ENCODE results near the gene KIAA1671.

Gene KIAA1671

DNA sequence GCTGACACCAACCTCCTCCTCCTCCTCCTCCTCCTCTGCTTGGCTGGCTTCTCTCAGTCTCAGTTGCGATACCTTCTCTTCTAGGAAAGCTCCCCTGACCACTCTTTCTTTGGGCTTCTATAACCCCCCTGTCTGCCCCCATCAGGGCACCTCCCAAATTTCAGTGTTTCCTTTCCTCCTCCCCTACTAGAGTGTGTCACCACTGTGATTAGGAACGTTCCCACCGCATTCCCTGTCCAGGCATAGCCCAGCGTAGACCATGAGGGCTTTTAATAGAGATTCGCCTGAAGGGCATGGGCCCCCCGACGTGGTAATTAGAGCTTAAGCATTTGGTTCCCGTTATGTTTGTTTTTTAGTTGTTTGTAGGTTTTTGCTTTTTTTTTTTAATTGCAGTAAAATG, 65.5 kb downstream of the KIAA1671 start:
- no peak for DNase-seq

DNA sequence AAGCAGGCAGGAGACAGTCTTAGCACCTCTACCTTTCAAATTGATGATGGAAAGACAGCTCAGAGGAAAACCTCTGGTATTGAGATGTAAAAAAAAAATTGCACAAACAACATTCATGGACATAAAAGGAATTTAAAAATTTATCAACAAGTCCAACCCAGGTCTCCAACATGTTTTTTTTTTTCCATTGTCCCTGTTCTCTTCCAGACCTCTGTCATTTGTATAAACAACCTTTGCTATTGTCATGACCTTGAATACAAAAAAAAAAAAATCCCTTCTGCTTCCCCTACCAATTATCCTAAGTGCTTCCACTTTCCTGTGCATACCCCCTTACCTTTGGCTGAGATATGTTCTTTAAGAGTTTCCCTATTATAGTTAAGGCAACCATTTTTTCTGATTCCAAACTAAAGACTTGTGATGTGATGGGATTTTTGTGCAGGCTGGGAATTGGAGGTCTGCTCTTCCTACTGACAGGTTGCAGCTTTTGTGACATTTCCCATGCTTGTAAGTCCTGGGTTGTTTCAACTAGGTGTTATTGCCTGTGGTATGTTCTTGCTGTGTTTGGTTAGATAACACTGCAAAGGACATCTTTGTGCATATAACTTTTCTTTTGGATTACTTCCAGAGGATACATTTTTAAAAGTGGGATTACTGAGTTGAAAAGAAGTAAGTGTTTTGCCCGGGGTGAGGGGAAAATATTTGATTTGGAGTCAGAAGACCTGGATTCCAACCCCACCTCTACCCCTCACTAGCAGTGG, 67.1 kb downstream of the KIAA1671 start:
- DNase-seq, result no peak

DNA sequence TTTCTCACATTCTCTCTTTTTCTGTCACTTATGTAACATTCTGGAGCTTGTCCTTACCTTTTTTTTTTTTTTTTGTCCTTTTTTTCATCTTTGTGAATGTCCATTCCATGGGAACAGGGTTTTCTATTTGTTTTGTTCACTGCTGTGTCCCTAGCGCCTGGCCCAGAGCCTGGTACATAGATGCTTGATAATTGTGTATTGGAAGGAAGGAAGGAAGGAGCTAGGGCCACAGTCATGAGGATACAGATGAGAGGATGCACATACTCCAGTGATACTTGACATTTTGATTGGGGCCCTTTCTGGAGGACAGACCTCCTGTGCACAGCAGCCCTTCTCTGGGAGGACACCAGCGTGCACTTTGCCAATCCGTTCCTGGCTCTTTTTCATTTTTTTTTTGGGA, 68.9 kb downstream of the KIAA1671 start:
- no peak for DNase-seq

DNA sequence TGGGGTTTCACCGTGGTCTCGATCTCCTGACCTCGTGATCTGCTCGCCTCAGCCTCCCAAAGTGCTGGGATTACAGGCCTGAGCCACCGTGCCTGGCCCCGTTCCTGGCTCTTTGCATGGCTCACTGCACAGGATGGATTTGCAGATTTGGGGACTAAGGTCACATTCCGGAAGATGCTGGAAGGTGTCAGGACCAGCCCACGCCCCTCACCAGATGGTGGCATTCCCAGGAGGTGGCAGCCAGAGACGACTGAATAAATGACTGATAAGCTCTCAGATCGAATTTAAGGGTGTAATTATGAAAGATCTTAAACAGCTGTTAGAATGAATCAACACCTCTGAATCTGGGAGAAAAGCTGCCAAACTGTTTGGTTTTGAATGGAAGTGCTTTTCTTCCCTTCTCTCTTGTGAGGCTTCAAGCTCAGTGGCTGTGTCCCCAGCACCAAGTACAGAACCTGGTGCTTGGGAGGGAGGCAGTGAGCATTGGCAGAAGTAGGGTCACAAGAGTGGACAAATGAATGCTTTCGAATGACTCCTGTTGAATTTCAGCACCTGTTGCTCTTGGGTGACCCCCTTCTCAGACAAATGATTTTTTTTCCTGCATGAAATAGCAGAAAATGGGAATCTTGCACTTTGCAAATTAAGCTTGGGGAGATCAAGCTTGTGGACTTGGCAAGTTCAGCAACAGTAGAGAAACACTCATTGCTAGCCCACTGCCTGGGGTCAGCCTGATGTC, 69.6 kb downstream of the KIAA1671 start:
- DNase-seq, result no peak

DNA sequence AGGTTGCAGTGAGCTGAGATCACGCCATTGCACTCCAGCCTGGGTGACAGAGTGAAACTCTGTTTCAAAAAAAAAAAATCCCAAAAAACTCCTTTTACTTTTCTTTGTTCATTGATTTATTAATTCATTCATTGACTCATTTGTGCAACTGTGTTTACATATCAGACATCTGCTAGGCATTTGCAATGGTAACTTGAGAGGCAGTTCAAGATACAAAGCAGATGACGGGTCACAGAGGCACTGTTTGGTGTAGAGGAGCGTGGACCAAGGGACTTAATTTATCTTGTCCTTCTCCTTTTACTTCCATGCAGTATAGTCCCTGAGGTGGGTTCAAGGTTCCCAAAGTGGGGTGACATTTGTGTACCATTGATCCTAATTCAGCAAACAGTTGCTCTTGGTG, 71.4 kb downstream of the KIAA1671 start:
- DNase-seq, result no peak

DNA sequence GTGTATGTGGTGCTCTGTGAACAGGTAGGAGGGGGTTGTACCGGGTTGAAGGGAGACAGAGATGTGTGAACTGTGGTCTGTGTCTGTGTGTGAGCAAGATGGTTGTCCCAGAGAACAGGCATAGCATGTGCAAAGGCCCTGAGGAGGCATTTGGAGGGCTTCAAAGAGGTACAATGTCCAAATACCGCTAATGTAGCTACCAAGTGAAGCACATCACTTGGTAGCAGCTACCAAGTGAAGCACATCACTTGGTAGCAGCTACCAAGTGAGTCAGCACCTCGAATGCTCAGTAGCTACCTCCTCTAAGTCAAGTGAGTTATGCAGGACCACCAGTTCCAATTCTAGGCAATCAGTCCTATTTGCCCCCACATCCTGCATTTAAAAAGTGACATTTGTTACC, 72.4 kb downstream of the KIAA1671 start:
- no peak for DNase-seq

DNA sequence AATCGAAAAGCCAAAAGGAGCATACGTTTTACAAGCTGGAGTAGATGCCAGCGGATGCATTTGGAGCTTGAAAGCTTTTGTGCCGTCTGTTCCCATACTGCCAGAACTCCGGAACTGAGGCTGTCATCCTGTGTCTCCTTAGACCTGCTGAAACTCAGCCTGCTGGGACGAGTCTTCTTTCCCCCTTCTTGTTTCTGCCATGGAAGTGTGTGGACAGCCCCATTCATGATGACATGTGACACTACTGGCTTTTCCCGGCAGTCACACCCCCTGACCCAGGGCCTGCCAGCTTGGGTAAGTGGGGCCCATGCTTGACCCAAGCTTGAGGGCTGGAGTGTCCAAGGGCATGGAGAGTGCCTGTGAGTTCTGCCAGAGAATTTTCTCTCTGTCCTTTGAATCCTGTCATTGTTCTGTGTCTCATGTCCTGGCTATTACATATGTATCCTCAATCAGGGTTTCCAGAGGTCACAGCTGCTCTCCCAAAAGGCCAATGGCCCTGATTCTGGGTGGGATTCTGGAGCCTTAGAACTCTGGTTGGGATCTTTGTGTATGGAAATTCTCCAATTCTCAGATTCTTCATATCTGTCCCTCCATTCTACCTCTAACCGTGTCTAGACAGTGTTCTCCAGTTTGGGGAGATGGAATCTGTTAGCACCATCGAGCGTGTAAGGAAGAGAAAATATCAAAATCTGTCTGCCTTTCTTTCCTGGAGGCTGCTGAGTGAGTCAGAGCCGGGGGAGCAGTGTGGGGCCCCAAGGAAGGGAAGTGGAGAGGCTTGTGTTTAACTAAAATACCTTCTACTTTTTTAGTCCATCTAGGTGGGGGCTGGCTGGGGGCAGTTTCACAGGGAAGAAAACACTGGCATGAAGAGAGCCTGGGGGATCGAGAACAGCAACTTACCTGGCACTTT, 73.2 kb downstream of the KIAA1671 start:
- DNase-seq, result peak in 1 of 2 donors; percentile 8

DNA sequence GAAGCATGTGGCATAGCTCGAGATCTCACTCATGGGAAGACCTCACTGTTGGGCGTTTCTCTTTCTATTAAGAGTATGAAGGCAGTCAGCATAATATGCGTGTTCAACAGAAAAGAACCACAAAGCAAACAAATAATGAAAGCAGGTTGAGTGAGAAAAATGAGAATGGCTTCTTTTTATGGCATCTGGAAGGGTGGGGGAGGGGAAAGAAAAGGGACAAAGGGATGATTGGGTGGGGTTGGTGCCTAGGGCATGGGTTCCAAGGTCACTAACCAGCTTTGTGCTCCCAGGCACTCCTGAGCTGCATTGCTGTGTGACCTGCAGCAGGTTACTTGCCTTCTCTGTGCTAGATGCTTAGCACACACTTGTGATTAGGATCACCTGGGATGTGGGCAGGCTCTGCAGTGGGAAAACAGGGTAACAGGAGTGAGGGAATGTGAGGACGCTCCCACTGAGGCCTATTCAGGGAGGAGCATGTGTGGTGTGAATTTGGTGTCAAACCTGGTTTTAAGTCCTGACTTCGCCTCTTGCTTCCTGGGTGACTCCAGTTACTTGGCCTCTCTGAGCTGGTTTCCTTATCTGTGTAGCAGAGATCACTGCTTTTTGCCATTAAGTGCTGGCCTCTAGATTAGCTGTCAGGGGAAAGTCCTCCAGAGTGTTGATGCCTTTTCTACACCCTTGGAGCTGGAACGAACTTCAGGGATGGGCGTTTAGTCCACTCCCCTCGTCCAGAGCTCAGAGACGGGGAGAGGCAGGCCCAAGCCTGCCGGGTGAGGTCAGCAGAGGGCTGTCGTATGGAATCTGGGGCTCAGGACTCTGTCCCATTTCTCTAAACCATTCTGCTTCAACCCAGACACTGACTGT, 74.8 kb downstream of the KIAA1671 start:
- no peak for DNase-seq

DNA sequence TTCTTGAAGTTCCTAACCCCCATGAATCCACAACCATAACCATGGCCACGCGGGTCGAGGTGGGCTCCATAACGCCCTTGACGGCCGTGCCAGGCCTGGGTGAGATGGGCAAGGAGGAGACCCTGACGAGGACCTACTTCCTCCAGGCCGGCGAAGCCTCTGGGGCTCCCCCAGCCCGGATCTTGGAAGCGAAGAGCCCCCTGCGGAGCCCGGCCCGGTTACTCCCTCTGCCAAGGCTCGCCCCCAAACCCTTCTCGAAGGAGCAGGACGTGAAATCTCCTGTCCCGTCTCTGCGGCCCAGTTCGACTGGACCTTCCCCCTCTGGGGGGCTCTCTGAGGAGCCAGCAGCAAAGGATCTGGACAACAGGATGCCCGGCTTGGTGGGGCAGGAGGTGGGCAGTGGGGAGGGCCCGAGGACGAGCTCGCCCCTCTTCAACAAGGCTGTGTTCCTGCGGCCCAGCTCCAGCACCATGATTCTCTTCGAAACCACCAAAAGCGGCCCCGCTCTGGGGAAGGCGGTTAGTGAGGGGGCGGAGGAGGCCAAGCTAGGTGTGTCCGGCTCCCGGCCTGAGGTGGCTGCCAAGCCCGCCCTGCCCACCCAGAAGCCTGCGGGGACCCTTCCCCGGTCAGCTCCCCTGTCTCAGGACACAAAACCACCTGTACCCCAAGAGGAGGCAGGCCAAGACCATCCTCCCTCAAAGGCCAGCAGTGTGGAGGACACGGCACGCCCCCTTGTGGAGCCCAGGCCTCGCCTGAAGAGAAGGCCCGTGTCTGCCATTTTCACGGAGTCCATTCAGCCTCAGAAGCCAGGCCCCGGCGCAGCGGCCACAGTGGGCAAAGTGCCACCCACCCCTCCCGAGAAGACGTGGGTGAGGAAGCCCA, 75.7 kb downstream of the KIAA1671 start:
- no peak for DNase-seq

DNA sequence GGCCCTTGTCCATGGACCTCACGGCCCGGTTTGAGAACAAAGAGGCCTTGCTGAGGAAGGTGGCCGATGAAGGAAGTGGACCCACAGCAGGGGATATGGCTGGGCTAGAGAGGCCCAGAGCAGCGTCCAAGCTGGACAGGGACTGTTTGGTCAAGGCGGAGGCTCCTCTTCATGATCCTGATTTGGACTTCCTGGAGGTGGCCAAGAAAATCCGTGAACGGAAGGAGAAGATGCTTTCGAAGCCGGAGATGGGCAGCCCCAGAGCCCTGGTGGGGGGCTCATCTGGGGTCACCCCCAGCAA, 76.3 kb downstream of the KIAA1671 start:
- no peak for DNase-seq

DNA sequence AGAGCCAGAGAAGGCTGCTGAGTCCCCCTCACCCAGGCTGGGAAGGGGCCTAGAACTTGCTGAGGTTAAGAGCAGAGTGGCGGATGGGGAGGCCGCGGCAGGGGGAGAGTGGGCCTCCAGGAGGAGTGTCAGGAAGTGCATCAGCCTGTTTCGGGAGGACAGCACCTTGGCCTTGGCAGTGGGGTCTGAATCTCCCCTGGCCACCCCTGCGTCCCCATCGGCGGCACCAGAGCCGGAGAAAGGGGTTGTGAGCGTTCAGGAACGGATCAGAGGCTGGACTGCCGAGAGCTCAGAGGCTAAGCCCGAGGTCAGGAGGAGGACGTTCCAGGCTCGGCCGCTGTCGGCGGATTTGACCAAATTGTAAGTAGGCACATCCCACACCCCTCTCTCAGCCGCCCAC, 76.7 kb downstream of the KIAA1671 start:
- no peak for DNase-seq

DNA sequence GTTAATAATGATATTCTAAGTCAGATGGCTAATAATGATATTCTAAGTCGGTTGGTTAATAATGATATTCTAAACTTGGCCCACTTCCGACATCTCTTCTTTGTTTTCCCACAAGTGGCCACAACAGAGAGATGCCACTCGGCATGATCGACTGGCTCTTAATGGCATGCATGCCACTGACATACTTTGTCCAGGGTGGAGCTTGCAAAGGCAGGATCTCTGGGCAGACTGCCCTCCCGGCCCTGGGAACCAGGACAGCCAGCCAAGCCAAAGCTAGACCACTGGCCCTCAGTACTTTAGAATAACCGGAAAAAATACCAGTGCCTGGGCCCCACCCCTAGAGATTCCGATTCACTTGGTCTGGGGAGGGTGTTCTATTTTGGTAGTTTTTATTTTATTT, 78.1 kb downstream of the KIAA1671 start:
- DNase-seq, result no peak

DNA sequence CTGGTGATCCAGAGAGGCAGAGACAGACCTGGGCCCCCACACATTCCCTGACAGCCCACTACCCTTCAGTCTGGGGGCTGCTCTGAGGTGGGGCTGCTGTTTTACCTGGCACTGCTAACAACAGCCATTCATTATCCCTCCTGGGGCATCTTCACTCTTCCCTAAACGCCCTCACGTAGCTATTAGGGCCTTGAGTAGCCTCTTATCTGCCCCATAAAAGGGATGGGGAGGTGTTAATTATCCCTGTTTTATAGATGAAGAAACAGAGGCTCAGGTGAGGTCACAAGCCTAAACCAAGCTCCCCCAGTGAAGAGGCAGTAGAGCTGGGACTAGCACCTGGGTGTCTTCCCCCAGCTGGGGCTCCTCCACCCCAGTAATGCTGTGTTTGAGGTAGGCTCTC, 79.5 kb downstream of the KIAA1671 start:
- no peak for DNase-seq

DNA sequence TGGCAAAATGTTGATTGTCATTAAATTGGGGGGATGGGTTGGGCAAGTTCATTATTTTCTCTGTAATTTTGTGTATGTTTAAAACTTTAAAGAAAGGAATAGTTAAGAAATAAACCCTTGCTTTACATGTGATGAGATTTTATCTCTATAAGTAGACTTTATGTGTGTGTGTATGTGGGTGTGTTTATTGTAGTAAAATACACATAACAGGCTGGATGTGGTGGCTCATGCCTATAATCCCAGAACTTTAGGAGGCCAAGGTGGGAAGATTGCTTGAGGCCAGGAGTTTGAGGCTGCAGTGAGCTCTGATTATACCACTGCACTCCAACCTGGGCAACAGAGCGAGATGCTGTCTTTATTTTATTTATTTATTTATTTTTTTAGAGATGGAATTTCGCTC, 83.2 kb downstream of the KIAA1671 start:
- no peak for DNase-seq

DNA sequence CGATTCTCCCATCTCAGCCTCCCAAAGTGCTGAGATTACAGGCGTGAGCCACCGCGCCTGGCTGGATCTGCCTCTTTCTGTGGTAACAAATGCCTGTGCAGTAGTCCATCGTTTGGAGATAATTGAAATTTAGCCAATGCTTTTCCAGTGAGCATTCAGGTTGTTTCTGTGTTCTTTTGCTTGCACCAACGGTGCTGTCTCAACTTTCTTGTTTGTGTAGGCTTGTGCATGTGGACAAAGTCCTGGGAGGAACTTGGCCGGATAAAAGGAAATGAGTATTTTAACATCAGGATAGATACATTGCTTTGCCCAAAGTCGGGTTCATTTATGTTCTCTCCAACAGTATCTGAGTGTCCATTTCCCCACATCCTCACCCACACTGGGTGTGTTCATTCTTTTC, 85.7 kb downstream of the KIAA1671 start:
- no peak for DNase-seq

DNA sequence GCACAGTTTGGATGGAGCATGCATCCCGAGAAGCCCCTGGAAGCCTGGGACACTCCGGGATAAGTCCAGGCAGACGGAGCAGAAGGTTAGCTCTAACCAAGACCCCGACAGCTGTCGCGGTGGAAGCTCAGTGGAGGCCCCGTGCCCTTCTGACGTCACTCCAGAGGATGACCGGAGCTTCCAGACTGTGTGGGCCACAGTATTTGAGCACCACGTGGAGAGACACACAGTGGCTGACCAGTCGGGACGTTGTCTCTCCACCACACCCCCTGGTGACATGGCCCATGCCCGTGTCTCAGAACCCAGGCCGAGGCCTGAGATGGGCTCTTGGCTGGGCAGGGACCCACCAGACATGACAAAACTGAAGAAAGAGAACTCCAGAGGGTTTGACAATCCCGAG, 86.3 kb downstream of the KIAA1671 start:
- DNase-seq, result no peak

DNA sequence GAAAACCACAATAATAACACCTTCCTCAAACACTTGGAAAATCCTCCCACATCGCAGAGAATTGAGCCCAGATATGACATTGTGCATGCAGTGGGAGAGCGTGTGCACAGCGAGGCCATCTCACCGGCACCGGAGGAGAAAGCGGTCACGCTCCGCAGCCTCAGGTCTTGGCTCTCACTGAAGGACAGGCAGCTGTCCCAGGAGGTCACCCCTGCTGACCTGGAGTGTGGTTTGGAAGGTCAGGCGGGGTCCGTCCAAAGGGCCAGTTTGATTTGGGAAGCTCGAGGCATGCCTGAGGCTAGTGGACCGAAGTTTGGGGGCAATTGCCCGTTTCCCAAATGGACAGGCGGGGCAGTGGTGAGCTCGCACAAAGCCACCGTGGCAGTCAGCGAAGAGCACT, 86.7 kb downstream of the KIAA1671 start:
- DNase-seq, result no peak

DNA sequence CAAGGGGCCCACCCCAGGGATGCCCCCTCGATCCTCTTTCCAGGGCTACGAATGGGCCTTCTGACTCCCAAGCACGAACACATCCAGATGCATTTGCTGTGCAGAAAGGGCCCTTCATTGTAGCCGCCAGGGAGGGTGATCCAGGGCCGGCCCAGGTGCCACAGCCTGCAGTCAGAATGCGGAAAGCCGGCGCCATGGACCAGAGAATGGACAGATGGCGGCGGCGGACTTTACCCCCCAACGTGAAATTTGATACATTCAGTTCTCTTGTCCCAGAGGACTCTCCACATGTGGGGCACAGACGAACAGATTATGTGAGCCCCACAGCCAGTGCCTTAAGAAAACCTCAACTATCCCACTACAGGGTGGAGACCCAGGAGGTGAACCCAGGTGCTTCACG, 87.2 kb downstream of the KIAA1671 start:
- DNase-seq, result no peak

DNA sequence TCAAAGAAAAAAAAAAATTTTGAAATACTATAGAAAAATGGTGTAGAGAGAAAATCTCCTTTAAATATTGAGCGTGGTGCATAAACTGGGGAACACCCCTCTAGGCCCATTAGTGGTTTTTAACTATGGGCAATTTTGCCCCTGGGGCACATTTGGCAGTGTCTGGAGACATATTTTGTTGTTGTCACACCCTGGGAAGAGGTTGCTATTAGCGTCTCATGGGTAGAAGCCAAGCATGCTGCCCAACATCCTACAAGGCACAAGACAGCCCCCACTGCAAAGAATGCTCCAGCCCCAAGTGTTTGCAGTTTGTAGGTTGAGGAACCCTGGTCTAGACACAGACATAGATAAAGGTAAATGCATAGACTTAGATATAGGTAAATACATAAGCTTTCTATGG, 92.6 kb downstream of the KIAA1671 start:
- DNase-seq, result no peak

DNA sequence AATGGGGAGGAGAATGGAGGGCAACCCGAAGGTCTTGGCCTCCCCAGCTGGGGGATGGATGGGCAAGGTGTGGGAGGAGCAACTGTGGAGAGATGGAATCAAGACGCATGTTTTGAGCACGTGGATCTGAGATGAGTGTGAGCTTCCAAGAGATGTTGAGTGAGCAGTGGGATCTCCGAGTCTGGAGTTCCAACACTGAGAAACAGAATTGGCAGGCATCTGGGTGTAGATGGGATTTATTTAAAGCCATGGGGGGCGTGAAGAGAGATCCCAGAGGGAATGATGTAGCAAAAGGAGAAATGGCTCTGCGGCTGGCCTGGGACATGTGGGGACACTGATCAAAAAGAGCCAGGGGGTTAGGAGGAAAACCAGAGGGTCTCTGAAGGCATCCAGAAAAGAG, 95.6 kb downstream of the KIAA1671 start:
- DNase-seq, result no peak

Measured in bone marrow (tissue), 2 donors.